WI38 (cell line): Measurements from ENCODE around the gene DDOST.

Experiments used
- H3K4me3 ChIP-seq: 2 replicates; pipeline ENCODE4 v1.5.1; 2011; ENCODE audit warnings: low read depth, mild to moderate bottlenecking, control low read depth, low read length
- CTCF ChIP-seq: IDR thresholded peaks from 2 replicates; pipeline ENCODE4 v1.5.1; 2012; ENCODE audit warnings: low read depth, mild to moderate bottlenecking, control low read depth, low read length

Gene DDOST

DNA sequence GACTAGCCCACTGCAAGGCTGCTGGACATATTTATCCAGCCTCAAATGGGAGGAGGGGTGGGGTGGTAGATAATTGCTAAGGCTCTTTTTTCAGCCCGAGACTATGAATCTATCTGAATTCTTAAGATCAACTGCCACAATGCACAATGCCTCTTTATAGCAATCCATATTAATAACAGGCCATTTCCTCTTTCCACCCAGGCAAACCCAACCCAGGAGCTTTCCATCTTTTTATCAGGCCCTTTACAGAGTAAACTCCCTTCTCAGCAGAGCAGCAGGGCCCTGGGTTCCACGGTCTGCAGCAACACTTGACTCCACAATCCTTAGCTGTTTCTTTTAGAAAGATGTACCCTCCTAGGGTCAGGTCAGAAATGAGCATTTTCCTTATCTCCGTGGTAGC lies 806 bp downstream of the DDOST start:
- H3K4me3 ChIP-seq, result peak overlapping the region; percentile 97
- TF ChIP-seq CTCF, result no peak

DNA sequence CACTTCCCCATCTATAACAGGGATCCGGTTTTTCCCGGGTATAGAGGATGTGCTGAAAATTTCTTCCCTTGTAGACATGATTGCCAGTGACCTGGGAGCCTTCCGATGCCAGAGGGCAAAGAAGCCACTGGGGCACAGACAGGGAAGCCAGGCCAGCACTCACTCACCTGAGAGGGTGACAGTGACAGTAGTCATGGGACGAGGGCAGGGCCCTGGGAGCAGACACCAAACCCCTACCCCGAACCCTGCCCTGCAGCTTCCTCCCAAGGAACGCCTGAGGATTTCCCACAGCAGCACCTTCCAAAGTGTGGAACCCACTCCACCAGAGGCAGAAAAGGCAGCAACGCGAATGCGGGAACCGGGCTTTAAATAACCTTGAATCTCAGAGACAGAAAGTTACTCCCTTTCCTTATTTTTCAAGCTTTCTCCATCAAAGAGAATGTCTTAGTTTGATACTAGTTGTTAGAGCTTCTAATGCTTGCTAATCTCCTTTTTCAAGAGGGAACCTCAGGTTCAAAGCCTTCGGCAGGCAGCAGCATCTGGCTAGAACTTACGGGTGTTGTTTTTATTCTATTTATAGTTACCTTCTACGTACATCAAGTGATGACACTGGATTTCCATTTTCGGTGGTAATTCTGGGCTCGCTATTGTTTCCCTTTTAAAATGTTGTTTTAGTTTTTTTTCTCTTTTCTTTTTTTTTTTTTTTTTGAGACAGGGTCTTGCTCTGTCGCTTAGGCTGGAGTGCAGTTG lies 2.8 kb downstream of the DDOST start:
- TF ChIP-seq CTCF, result no peak
- H3K4me3 ChIP-seq, result no peak overlapping the region

DNA sequence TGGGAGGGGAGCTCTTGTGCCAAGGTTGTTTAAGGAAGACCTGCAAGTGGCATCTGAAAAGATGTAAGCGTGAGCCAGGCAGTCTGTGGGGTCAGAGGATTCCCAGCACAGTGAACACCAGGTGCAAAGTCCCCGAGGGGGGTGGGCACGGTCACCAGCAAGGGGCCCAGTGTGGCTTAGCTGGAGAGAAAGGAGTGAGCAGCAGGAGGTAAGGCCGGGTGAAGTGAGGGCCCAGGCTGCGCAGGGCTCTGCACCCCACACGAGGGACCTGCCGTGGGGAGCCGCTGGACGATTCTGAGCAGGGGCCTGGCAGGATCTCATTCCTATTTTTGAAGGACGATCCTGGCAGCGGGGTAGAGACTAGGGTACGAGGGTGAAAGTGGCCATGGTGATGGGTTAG lies 4.1 kb downstream of the DDOST start:
- no peak overlapping the region for H3K4me3 ChIP-seq
- TF ChIP-seq CTCF, result no peak

- H3K4me3 ChIP-seq, result no peak overlapping the region
- no peak for TF ChIP-seq CTCF
These were observed 7.0 kb downstream of the DDOST start for GRCh38 chr1:20654104-20654690.

DNA sequence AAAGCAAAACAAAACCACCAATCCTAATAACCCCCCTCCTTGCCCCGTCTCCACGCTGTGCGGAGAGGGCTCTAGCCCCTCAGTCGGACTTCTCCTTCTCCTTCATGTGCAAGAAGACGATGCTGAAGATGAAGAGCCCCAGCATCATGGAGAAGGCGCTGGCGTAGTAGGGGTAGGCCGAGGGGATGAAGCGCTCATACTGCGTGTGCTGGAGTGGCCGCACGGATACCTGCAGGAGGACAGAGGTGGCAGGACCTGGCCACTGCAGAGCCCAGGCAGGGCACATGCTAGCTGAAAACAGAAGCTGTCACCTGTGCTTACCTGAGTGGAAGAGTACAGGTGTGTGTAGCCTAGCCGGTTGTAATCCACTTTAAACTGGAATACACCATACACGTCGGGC lies 8.9 kb downstream of the DDOST start:
- H3K4me3 ChIP-seq, result no peak overlapping the region
- no peak for TF ChIP-seq CTCF

GRCh38 chr1:20648946-20649345 lies 12.2 kb downstream of the DDOST start:
- TF ChIP-seq CTCF, result no peak
- no peak overlapping the region for H3K4me3 ChIP-seq

GRCh38 chr1:20648438-20648837 lies 12.7 kb downstream of the DDOST start:
- TF ChIP-seq CTCF, result no peak

More at GRCh38 chr1:20648438-20648837, 12.7 kb downstream of the DDOST start:
- H3K4me3 ChIP-seq, result no peak overlapping the region
